Large intestine (tissue), 12 donors: ENCODE measurements around the gene USP3. TPM values are rescaled to one million over a fixed set of nuclear protein-coding genes. Genes with fewer than 3 reads are reported as not detected.

ENCODE experiments used
- DNase-seq, 2 donors: peaks; one replicate each; pipeline versions ENCODE4 v3.0.0 to v3.0.0-alpha.2; 2013
- H3K27ac ChIP-seq: one replicate; pipeline ENCODE4 v1.5.1; 2013; ENCODE audit warnings: low read length
- H3K27me3 ChIP-seq: 2 replicates; pipeline ENCODE4 v1.6.1; 2013; ENCODE audit warnings: low read length; ENCODE audit not compliant: control insufficient read depth, insufficient read depth
- H3K36me3 ChIP-seq: 2 replicates; pipeline ENCODE4 v1.6.1; 2013; ENCODE audit warnings: low read length; ENCODE audit not compliant: control insufficient read depth, insufficient read depth
- H3K4me1 ChIP-seq: one replicate; pipeline ENCODE4 v1.6.1; 2013; ENCODE audit warnings: low read length; ENCODE audit not compliant: control insufficient read depth, insufficient read depth
- H3K4me3 ChIP-seq: one replicate; pipeline ENCODE4 v1.5.1; 2013; ENCODE audit warnings: low read length
- H3K9me3 ChIP-seq: one replicate; pipeline ENCODE4 v1.6.1; 2013; ENCODE audit warnings: mild to moderate bottlenecking, low read depth, low read length, moderate library complexity; ENCODE audit not compliant: control insufficient read depth
- WGBS: methylation state at CpG from one replicate; pipeline ENCODE4 v1.1.5; 2013; ENCODE audit warnings: low lambda C conversion rate; ENCODE audit not compliant: insufficient coverage; 5-methylcytosine and 5-hydroxymethylcytosine counted together
- long read RNA-seq, 11 donors: transcript quantifications; one replicate each; lab custom pipeline, GENCODE V29; 2026
- polyA plus RNA-seq: library from polyadenylated mRNA; unstranded; fragments of 120-200 nt; gene quantifications from one replicate; pipeline ENCODE4 v1.2.1, GENCODE V29; 2013

The USP3 gene, protein sequence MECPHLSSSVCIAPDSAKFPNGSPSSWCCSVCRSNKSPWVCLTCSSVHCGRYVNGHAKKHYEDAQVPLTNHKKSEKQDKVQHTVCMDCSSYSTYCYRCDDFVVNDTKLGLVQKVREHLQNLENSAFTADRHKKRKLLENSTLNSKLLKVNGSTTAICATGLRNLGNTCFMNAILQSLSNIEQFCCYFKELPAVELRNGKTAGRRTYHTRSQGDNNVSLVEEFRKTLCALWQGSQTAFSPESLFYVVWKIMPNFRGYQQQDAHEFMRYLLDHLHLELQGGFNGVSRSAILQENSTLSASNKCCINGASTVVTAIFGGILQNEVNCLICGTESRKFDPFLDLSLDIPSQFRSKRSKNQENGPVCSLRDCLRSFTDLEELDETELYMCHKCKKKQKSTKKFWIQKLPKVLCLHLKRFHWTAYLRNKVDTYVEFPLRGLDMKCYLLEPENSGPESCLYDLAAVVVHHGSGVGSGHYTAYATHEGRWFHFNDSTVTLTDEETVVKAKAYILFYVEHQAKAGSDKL
- 32.7 TPM for polyA plus RNA-seq
- long read RNA-seq, donor 1, partial matches to known transcripts: 0 of 1 reads
- long read RNA-seq, donor 1, other reads (novel, unspliced or antisense): 0 of 1 reads
- long read RNA-seq, donor 2, partial matches to known transcripts: 0 of 3 reads
- long read RNA-seq, donor 2, other reads (novel, unspliced or antisense): 0 of 3 reads
- long read RNA-seq, donor 3: 0 reads
- long read RNA-seq, donor 4: 0 reads
- long read RNA-seq, donor 5, partial matches to known transcripts: 0 of 2 reads
- long read RNA-seq, donor 5, other reads (novel, unspliced or antisense): 0 of 2 reads
- long read RNA-seq, donor 6, transcript USP3-202 (15 exons, 2,333 nt): major isoform, 5 of 13 reads
- long read RNA-seq, donor 6, partial matches to known transcripts: 7 of 13 reads
- long read RNA-seq, donor 6, other reads (novel, unspliced or antisense): 0 of 13 reads
- long read RNA-seq, donor 7, partial matches to known transcripts: 0 of 4 reads
- long read RNA-seq, donor 7, other reads (novel, unspliced or antisense): 0 of 4 reads
- long read RNA-seq, donor 8, partial matches to known transcripts: 0 of 3 reads
- long read RNA-seq, donor 8, other reads (novel, unspliced or antisense): 0 of 3 reads
- long read RNA-seq, donor 9, partial matches to known transcripts: 0 of 2 reads
- long read RNA-seq, donor 9, other reads (novel, unspliced or antisense): 0 of 2 reads
- long read RNA-seq, donor 10, transcript USP3-202 (15 exons, 2,333 nt): major isoform, 5 of 16 reads
- long read RNA-seq, donor 10, partial matches to known transcripts: 11 of 16 reads
- long read RNA-seq, donor 10, other reads (novel, unspliced or antisense): 0 of 16 reads
- long read RNA-seq, donor 11, partial matches to known transcripts: 0 of 4 reads
- long read RNA-seq, donor 11, other reads (novel, unspliced or antisense): 0 of 4 reads

DNA sequence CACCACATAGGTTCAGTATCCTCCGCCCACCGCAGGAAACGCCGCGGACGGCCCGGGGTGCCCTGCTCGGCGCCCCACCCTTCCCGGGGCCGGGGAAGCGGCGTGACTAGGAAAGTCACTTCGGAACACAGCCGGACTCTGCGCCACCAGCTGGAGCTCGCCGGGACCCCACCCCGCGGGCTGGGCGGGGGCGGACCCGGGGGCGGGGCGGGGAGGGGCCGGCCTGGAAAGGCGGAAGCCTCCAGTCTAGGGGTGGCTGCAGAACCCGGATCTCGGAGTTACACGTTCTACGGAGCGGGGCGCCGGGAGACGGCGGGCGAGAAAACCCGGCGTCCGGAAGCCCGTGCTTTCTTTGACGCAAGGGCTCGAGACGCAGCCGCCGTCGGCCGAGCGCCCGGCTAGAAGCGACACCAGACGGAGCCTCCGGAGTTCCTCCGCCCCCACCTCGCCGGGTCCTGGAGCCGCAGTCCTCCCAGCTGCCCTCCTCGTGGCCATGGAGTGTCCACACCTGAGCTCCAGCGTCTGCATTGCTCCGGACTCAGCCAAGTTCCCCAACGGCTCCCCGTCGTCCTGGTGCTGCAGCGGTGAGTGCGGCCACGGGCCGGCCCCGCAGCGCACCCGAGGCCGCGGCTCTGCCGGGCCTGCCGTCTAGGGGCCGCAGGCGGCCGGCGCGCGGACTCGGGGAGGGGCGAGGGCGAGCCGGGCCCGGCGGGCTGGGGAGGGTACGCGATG is at the start of gene USP3:
Gene USP3, plus strand, starts transcription at position 347 of the 732 bp plus-strand sequence. Its CDS starts 147 bp downstream, at position 494.
- Histone ChIP-seq H3K4me1 (peaks cover 46% of the 10 kb centered on the region), H3K36me3 (no peaks in the 10 kb centered on the region), H3K27ac (peak within 1 kb of the TSS; percentile 99), H3K9me3 (no peaks in the 10 kb centered on the region), H3K27me3 (no peaks in the 10 kb centered on the region), H3K4me3 (peak within 1 kb of the TSS; percentile 90)
- no CpG with 5 or more reads among the region's 88 CpGs for WGBS
- DNase-seq: peak; percentile 94 to 98

DNA sequence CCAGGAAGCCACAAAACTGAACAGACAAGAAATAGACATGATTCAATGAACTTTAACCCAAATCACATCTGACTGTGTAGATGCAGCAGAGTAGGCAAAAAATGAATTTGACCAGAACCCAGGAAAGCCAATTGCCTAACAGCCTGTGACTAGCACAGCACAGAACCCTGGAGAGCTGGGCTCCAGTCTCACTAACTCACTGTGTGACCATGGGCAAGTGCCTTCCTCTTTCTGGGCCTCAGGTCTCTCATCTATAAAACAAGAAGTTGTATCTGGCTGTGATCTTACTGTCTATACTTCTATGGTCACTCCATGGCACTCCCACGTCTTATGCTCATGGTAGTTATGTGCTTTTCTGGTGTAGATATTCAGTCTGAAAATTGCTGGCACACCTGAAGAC is 48.1 kb upstream of the USP3 start:
- Histone ChIP-seq H3K27me3 (no peaks in the 10 kb centered on the region), H3K27ac (no peak overlapping the region), H3K4me1 (peaks cover 14% of the 10 kb centered on the region), H3K4me3 (no peak overlapping the region), H3K36me3 (no peaks in the 10 kb centered on the region), H3K9me3 (peaks cover 10% of the 10 kb centered on the region)
- no peak for DNase-seq
- no CpG with 5 or more reads among the region's 1 CpG for WGBS

DNA sequence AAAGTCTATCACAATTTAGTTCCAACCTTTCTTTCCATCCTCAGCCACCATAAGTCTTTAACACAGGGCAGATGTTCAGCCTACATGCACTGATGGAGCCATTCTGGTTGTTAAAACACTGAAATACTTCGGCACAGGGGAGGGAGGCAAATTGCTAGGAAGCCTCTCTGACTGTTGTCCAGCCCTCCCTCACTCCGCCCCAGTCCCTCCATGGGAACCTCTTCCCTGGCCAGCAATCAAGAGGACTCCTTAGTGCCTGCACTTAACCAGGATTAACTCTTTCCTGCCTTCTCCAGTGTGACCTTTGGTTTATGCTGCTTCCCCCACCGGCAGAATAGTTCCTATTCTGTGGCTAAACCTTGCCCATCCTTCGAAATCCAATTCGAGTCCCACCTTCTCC is 47.0 kb upstream of the USP3 start:
- H3K9me3 ChIP-seq: peaks cover 10% of the 10 kb centered on the region
- no peaks in the 10 kb centered on the region for H3K27me3 ChIP-seq
- no peak for DNase-seq
- H3K4me3 ChIP-seq: no peak overlapping the region
- WGBS: 0% methylated on average over 1 of the region's 5 CpGs
- H3K27ac ChIP-seq: no peak overlapping the region
- H3K36me3 ChIP-seq: no peaks in the 10 kb centered on the region
- peaks cover 25% of the 10 kb centered on the region for H3K4me1 ChIP-seq

DNA sequence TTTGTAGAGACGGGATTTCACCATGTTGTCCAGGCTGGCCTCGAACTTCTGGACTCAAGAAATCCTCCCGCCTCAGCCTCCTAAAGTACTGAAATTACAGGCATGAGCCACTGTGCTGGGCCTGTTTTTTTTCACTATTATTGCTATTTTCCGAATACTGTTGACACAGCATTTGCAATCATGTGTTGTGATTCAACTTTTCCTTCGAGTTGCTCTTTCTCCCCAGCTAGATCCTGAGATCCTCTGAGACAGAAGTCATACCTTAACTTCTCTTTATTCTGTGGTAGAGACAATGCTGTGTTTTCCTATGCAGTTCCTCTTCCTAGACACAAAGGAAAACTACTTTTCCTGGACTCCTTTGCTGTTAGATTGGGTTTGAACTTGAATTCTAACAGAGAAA is 46.4 kb upstream of the USP3 start:
- Histone ChIP-seq H3K4me3 (no peak overlapping the region), H3K27ac (no peak overlapping the region), H3K9me3 (peaks cover 10% of the 10 kb centered on the region), H3K27me3 (no peaks in the 10 kb centered on the region), H3K4me1 (peaks cover 32% of the 10 kb centered on the region), H3K36me3 (no peaks in the 10 kb centered on the region)
- no CpG with 5 or more reads among the region's 5 CpGs for WGBS
- DNase-seq: no peak

DNA sequence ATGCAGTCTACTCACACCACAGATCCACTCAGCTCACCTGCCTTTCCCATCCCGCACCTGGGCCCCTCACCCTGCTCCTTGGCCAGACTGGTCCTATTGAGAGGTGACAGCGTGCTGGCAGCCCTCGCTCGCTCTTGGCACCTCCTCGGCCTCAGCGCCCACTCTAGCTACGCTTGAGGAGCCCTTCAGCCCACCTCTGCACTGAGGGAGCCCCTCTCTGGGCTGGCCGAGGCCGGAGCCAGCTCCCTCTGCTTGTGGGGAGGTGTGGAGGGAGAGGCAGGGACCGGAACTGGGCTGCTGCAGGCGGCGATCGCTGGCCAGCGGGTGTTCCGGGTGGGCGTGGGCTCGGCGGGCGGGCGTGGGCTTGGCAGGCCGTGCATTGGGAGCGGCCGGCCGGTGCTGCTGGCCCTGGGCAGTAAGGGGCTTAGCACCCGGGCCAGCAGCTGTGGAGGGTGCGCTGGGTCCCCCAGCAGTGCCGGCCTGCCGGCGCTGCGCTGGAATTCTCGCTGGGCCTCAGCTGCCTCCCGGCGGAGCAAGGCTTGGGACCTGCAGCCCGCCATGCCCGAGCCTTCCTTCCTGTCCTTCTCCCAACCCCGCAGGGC is 45.5 kb upstream of the USP3 start:
- Histone ChIP-seq H3K9me3 (peaks cover 10% of the 10 kb centered on the region), H3K27me3 (no peaks in the 10 kb centered on the region), H3K27ac (no peak overlapping the region), H3K36me3 (no peaks in the 10 kb centered on the region), H3K4me1 (peaks cover 40% of the 10 kb centered on the region), H3K4me3 (no peak overlapping the region)
- WGBS: no CpG with 5 or more reads among the region's 36 CpGs
- DNase-seq: no peak

DNA sequence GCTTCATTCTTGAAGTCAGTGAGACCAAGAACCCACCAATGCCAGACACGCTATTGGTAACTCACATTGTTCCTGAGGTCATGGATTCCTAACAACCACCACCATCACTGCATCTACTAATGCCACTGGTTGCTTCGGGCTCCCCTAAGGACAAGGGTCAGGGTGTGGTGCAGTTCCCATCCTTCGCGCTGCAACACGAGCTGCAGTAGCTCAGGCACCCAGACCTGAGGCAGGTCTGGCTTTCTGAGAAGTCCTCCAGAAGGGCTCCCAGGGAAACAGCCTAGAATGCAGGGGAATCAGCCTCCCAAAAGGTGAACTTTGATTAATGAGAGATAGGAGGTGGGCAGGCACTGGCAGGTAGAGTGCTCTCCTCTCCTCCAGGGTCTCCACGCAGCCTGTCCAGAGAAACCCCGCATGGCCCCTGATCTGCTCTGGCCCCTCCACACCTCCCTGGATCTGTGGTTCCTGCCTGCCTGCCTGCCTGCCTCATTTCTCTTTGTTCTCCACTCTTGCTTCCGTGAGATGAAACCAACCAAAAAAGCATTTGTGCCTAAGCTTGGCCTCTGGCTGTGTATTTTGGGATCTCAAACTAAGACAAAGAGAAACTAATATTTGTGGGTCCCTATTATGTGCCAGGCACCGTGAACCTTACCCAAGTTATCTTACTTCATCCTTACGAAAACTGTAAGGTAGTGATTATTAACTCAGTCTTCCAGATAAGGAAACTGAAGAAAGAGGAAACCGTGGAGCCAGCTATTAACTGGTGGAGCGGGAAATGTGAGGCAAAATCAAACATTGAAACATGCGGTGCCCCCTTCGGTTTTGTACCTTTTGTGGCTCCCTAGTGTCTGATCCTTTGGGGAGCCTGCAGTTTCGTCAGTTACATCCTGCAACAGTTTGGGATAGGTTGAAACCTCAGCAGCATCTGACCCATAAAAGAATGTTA is 43.9 kb upstream of the USP3 start:
- Histone ChIP-seq H3K36me3 (no peaks in the 10 kb centered on the region), H3K27ac (peak overlapping the region; percentile 89), H3K9me3 (peaks cover 10% of the 10 kb centered on the region), H3K4me1 (peaks cover 45% of the 10 kb centered on the region), H3K4me3 (peak overlapping the region; percentile 25), H3K27me3 (no peaks in the 10 kb centered on the region)
- WGBS: 20% methylated on average over 2 of the region's 15 CpGs
- DNase-seq: peak in 1 of 2 donors; percentile 78

DNA sequence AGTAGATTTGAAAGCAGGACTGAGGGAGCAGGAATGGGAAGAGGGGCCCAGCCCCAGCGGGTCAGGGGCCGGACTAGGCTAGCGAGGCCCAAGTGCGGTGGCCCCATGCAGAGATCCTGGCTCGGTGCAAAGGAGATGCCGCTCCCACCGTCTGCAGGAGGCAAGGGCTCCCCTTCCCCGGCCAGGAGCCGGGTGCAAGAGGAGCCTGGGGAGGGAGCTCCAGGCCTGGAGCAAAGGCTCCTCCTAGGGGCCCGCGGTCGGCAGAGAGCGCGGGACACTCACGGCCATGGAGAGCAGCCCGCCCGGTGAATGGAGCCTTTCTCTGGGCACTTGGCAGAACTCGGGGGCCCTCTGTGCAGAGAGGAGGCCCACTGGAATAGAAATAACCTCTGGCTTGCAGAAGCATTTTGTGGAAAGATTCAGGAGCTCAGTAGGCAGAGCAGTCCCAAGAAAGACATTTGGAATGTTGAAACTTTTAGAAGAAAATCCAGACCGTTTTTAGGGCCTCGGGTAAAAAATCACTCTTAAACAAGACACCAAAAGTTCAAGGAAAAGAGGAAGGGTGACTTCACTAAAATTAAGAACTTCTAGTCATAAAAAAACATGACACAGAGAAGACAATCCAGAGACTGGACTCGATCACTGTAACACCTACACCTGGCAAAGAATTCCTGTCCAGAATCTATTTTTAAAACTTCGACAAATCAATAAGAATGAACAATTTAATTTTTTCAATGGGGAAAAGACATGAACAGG is 43.0 kb upstream of the USP3 start:
- H3K27ac ChIP-seq: peak overlapping the region; percentile 89
- peak in 1 of 2 donors; percentile 68 for DNase-seq
- peak overlapping the region; percentile 25 for H3K4me3 ChIP-seq
- WGBS: 33% methylated on average over 1 of the region's 22 CpGs
- H3K9me3 ChIP-seq: peaks cover 10% of the 10 kb centered on the region
- H3K36me3 ChIP-seq: no peaks in the 10 kb centered on the region
- H3K4me1 ChIP-seq: peaks cover 47% of the 10 kb centered on the region
- H3K27me3 ChIP-seq: no peaks in the 10 kb centered on the region

DNA sequence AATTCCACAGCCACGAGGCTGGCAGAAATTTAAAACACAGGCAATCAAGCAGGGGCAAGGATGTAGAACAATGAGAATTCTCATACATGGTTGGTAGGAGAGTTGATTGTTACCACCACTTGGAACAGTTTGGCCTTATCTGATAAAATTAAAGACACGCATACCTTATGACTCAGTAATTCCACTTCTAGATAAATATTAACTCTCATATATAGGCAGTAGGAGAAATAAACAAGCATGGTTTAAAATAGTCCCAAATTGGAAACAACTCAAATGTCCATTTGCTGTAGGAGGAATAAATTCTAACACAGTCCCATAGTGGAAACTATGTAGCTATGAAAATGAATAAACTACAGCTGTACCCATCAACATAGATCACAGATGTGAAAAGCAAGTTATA is 42.3 kb upstream of the USP3 start:
- Histone ChIP-seq H3K4me3 (no peak overlapping the region), H3K36me3 (no peaks in the 10 kb centered on the region), H3K27ac (peak overlapping the region; percentile 89), H3K9me3 (peaks cover 10% of the 10 kb centered on the region), H3K27me3 (no peaks in the 10 kb centered on the region), H3K4me1 (peaks cover 54% of the 10 kb centered on the region)
- peak in 1 of 2 donors; percentile 68 for DNase-seq
- WGBS: no CpG with 5 or more reads among the region's 2 CpGs
